ENCODE data around the gene NTRK2.

DNA sequence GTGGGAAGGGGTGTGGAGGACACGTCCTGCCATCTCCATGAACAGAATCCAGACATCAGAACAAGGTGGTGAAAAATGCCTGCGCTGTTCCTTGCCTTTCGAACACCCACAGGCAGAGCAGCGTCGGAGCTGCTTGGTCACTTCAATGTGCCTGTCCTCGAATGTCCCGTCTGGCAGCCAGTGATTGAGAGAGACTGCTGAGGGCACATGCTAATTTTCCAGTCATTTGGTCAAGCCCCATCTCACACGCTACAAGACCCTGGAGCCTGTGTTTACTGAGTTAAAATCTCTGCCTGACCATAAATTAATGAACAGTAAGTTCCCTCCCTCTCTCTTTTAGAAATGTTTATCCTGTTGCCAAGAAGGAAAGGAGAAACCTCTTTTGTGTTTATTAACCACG is 149.3 kb downstream of the NTRK2 start:
- TF ChIP-seq TAF1 (conservative IDR thresholded peaks at IDR 0.05) (no peak), JUND (IDR thresholded peaks at IDR 0.05) (no peak), RAD21 (IDR thresholded peaks at IDR 0.05) (no peak), SP1 (IDR thresholded peaks at IDR 0.05) (no peak), YY1 (IDR thresholded peaks at IDR 0.05) (no peak), EGR1 (IDR thresholded peaks at IDR 0.05; ENCODE audit: low read depth in 2 of 2) (no peak)
- TF ChIP-seq, protein P1, sequence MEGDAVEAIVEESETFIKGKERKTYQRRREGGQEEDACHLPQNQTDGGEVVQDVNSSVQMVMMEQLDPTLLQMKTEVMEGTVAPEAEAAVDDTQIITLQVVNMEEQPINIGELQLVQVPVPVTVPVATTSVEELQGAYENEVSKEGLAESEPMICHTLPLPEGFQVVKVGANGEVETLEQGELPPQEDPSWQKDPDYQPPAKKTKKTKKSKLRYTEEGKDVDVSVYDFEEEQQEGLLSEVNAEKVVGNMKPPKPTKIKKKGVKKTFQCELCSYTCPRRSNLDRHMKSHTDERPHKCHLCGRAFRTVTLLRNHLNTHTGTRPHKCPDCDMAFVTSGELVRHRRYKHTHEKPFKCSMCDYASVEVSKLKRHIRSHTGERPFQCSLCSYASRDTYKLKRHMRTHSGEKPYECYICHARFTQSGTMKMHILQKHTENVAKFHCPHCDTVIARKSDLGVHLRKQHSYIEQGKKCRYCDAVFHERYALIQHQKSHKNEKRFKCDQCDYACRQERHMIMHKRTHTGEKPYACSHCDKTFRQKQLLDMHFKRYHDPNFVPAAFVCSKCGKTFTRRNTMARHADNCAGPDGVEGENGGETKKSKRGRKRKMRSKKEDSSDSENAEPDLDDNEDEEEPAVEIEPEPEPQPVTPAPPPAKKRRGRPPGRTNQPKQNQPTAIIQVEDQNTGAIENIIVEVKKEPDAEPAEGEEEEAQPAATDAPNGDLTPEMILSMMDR (IDR thresholded peaks at IDR 0.05; ENCODE audit: low read depth, low read length, missing input control), result no peak
- TF ChIP-seq, protein P2, sequence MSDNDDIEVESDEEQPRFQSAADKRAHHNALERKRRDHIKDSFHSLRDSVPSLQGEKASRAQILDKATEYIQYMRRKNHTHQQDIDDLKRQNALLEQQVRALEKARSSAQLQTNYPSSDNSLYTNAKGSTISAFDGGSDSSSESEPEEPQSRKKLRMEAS (IDR thresholded peaks at IDR 0.05), result no peak
- TF ChIP-seq, protein P3, sequence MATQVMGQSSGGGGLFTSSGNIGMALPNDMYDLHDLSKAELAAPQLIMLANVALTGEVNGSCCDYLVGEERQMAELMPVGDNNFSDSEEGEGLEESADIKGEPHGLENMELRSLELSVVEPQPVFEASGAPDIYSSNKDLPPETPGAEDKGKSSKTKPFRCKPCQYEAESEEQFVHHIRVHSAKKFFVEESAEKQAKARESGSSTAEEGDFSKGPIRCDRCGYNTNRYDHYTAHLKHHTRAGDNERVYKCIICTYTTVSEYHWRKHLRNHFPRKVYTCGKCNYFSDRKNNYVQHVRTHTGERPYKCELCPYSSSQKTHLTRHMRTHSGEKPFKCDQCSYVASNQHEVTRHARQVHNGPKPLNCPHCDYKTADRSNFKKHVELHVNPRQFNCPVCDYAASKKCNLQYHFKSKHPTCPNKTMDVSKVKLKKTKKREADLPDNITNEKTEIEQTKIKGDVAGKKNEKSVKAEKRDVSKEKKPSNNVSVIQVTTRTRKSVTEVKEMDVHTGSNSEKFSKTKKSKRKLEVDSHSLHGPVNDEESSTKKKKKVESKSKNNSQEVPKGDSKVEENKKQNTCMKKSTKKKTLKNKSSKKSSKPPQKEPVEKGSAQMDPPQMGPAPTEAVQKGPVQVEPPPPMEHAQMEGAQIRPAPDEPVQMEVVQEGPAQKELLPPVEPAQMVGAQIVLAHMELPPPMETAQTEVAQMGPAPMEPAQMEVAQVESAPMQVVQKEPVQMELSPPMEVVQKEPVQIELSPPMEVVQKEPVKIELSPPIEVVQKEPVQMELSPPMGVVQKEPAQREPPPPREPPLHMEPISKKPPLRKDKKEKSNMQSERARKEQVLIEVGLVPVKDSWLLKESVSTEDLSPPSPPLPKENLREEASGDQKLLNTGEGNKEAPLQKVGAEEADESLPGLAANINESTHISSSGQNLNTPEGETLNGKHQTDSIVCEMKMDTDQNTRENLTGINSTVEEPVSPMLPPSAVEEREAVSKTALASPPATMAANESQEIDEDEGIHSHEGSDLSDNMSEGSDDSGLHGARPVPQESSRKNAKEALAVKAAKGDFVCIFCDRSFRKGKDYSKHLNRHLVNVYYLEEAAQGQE (IDR thresholded peaks at IDR 0.05), result no peak
- TF ChIP-seq, protein P4, sequence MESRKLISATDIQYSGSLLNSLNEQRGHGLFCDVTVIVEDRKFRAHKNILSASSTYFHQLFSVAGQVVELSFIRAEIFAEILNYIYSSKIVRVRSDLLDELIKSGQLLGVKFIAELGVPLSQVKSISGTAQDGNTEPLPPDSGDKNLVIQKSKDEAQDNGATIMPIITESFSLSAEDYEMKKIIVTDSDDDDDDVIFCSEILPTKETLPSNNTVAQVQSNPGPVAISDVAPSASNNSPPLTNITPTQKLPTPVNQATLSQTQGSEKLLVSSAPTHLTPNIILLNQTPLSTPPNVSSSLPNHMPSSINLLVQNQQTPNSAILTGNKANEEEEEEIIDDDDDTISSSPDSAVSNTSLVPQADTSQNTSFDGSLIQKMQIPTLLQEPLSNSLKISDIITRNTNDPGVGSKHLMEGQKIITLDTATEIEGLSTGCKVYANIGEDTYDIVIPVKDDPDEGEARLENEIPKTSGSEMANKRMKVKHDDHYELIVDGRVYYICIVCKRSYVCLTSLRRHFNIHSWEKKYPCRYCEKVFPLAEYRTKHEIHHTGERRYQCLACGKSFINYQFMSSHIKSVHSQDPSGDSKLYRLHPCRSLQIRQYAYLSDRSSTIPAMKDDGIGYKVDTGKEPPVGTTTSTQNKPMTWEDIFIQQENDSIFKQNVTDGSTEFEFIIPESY (IDR thresholded peaks at IDR 0.05), result no peak
